ENCODE results near the gene ADCY9. TPM values are rescaled to one million over a fixed set of nuclear protein-coding genes. Genes with fewer than 3 reads are reported as not detected.

Gene ADCY9
- total and polyA plus RNA-seq, 2 donors (not counting 1 experiment from before 2014, with no cell fraction given), result 1.7 to 2.1 TPM

DNA sequence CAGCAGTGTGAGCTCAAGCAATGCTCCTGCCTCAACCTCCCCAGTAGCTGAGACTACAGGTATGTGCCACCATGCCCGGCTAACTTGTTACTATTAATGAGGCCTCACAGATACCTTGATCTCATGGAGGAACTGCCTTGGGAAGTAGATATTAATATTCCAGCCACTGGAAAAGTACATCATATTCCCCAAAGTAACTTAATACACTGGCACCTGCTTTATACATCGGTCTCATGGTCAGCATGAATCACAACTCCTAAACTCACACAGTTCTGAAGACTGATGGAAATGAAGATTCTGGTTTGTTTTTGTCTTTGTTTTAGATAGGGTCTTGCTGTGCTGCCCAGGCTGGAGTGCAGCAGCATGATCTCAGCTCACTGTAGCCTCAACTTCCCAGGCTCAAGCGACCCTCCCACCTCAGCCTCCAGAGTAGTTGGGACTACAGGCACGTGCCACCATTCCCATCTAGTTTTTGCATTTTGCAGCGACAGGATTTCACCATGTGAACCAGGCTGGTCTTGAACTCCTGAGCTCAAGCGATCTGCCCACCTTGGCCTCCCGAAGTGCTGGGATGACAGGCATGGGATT is 28.2 kb downstream of the ADCY9 start:
- peaks cover 0 to 5% (median 0%) of the 10 kb centered on the region in 4 experiments for H3K27me3 ChIP-seq (replicated peaks in 1 of 4; ENCODE audit: control extremely low read depth in 1 of 4, control insufficient read depth in 3 of 4, insufficient read depth in 4 of 4, low read length in 3 of 4)
- no peak overlapping the region for H3K9ac ChIP-seq (ENCODE audit: low read length)
- H3K79me2 ChIP-seq (ENCODE audit: control insufficient read depth, insufficient read depth, low read length), result no peaks in the 10 kb centered on the region
- H4K20me1 ChIP-seq (ENCODE audit: control insufficient read depth, insufficient read depth, low read length, poor library complexity, severe bottlenecking), result no peaks in the 10 kb centered on the region
- H3K9me3 Mint-ChIP-seq (ENCODE audit: insufficient read depth), result peaks cover 4% of the 10 kb centered on the region
- H3K27ac Mint-ChIP-seq, result no peak overlapping the region
- no peaks in the 10 kb centered on the region for H3K36me3 ChIP-seq (replicated peaks in 1 of 2; ENCODE audit: control extremely low read depth in 1 of 2, control insufficient read depth in 1 of 2, extremely low read depth in 1 of 2, insufficient read depth in 2 of 2, low read length in 1 of 2)
- ChIA-PET POLR2A (no interaction called here), CTCF (no interaction called here)
- H3K27me3 Mint-ChIP-seq, result peaks cover 9% of the 10 kb centered on the region
- H3K4me1 ChIP-seq (ENCODE audit: control insufficient read depth in 2 of 2, insufficient read depth in 2 of 2, low read length in 2 of 2), result peaks cover 0 to 3% of the 10 kb centered on the region in 2 donors
- no peak overlapping the region for H2AFZ ChIP-seq (ENCODE audit: insufficient read depth, low read depth, low read length, poor library complexity, severe bottlenecking)
- WGBS (ENCODE audit: insufficient coverage), result 92% methylated on average over 5 of the region's 7 CpGs
- H3K27ac ChIP-seq (ENCODE audit: low read length in 2 of 2), result no peak overlapping the region
- peaks cover 2% of the 10 kb centered on the region for H3K4me1 Mint-ChIP-seq
- H3K4me2 ChIP-seq (replicated peaks; ENCODE audit: low read depth, low read length, poor library complexity, severe bottlenecking), result no peak overlapping the region
- intact Hi-C loops (cut with micrococcal nuclease), result no loop called here
- TF ChIP-seq, protein P1, sequence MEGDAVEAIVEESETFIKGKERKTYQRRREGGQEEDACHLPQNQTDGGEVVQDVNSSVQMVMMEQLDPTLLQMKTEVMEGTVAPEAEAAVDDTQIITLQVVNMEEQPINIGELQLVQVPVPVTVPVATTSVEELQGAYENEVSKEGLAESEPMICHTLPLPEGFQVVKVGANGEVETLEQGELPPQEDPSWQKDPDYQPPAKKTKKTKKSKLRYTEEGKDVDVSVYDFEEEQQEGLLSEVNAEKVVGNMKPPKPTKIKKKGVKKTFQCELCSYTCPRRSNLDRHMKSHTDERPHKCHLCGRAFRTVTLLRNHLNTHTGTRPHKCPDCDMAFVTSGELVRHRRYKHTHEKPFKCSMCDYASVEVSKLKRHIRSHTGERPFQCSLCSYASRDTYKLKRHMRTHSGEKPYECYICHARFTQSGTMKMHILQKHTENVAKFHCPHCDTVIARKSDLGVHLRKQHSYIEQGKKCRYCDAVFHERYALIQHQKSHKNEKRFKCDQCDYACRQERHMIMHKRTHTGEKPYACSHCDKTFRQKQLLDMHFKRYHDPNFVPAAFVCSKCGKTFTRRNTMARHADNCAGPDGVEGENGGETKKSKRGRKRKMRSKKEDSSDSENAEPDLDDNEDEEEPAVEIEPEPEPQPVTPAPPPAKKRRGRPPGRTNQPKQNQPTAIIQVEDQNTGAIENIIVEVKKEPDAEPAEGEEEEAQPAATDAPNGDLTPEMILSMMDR (IDR thresholded peaks at IDR 0.05), result no peak
- no peak for TF ChIP-seq EZH2 (IDR thresholded peaks at IDR 0.05; ENCODE audit: borderline replicate concordance, insufficient read depth, low read depth, low read length, poor library complexity, severe bottlenecking)
- ATAC-seq (ENCODE audit: low read depth), result no peak
- no peak overlapping the region for H3K4me3 ChIP-seq (ENCODE audit: control extremely low read depth in 1 of 5, extremely low read depth in 1 of 5, insufficient read depth in 1 of 5, low read depth in 2 of 5, low read length in 4 of 5)
- no peak for DNase-seq
- H3K9me3 ChIP-seq (ENCODE audit: control extremely low read depth in 1 of 3, control insufficient read depth in 2 of 3, insufficient read depth in 1 of 3, low read length in 2 of 3), result peaks cover 0 to 3% (median 0%) of the 10 kb centered on the region in 3 donors
- no peak overlapping the region for H3K4me3 Mint-ChIP-seq

DNA sequence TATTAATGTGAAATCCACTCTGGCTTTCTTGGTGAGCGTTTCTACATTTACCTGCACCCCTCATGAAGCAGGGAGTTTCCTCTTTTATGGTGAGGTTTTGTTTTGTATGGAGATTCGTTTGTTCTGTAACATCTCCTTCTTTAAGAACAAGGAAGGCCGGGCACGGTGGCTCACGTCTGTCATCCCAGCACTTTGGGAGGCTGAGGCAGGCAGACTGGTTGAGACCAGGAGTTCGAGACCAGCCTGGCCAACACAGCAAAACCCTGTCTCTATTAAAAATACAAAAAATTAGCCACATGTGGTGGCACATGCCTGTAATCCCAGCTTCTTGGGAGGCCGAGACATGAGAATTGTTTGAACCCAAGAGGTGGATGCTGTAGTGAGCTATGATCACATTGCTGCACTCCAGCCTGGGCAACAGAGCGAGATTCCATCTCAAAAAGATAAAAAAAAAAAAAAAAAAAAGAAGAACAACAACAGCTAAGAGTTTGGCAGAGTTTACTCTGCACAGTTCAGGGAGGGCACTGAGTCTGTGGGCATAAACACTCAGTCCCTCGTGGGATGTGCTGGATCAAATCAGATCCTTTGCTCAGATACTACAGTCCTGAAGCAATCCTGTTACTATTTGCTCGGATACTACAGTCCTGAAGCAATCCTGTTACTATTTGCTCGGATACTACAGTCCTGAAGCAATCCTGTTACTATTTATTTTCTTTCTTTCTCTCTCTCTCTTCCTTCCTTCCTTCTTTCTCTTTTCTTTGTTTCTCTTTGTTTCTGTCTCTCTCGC is 28.9 kb downstream of the ADCY9 start:
- TF ChIP-seq EZH2 (IDR thresholded peaks at IDR 0.05; ENCODE audit: borderline replicate concordance, insufficient read depth, low read depth, low read length, poor library complexity, severe bottlenecking), result no peak
- TF ChIP-seq, protein P1 (IDR thresholded peaks at IDR 0.05), result no peak
- POLR2A ChIA-PET, result no interaction called here
- Histone ChIP-seq H3K36me3 (replicated peaks in 1 of 2; ENCODE audit: control extremely low read depth in 1 of 2, control insufficient read depth in 1 of 2, extremely low read depth in 1 of 2, insufficient read depth in 2 of 2, low read length in 1 of 2) (no peaks in the 10 kb centered on the region), H4K20me1 (ENCODE audit: control insufficient read depth, insufficient read depth, low read length, poor library complexity, severe bottlenecking) (no peaks in the 10 kb centered on the region), H2AFZ (ENCODE audit: insufficient read depth, low read depth, low read length, poor library complexity, severe bottlenecking) (no peak overlapping the region), H3K4me2 (replicated peaks; ENCODE audit: low read depth, low read length, poor library complexity, severe bottlenecking) (no peak overlapping the region), H3K9me3 (ENCODE audit: control extremely low read depth in 1 of 3, control insufficient read depth in 2 of 3, insufficient read depth in 1 of 3, low read length in 2 of 3) (peaks cover 0 to 3% (median 0%) of the 10 kb centered on the region in 3 donors), H3K4me3 (ENCODE audit: control extremely low read depth in 1 of 5, extremely low read depth in 1 of 5, insufficient read depth in 1 of 5, low read depth in 2 of 5, low read length in 4 of 5) (no peak overlapping the region), H3K4me1 (ENCODE audit: control insufficient read depth in 2 of 2, insufficient read depth in 2 of 2, low read length in 2 of 2) (peaks cover 0 to 3% of the 10 kb centered on the region in 2 donors), H3K9ac (ENCODE audit: low read length) (no peak overlapping the region), H3K27me3 (replicated peaks in 1 of 4; ENCODE audit: control extremely low read depth in 1 of 4, control insufficient read depth in 3 of 4, insufficient read depth in 4 of 4, low read length in 3 of 4) (peaks cover 0 to 5% (median 0%) of the 10 kb centered on the region in 4 experiments), H3K79me2 (ENCODE audit: control insufficient read depth, insufficient read depth, low read length) (no peaks in the 10 kb centered on the region), H3K27ac (ENCODE audit: low read length in 2 of 2) (no peak overlapping the region)
- intact Hi-C loops (cut with micrococcal nuclease), result no loop called here
- CTCF ChIA-PET, result no interaction called here
- H3K9me3 Mint-ChIP-seq (ENCODE audit: insufficient read depth), result peaks cover 4% of the 10 kb centered on the region
- 86% methylated on average over 4 of the region's 12 CpGs for WGBS (ENCODE audit: insufficient coverage)
- peaks cover 2% of the 10 kb centered on the region for H3K4me1 Mint-ChIP-seq
- H3K4me3 Mint-ChIP-seq, result no peak overlapping the region
- peaks cover 6% of the 10 kb centered on the region for H3K27me3 Mint-ChIP-seq
- H3K27ac Mint-ChIP-seq, result no peak overlapping the region
- DNase-seq (no peak), ATAC-seq (ENCODE audit: low read depth) (no peak)

Data from B cell (primary cell).